ENCODE data around the gene ATP1A1. TPM values are rescaled to one million over a fixed set of nuclear protein-coding genes. Genes with fewer than 3 reads are reported as not detected.

Gene ATP1A1
- total RNA-seq, 4 donors from 2014 or later: 770 to 1,450 (median 1,316) TPM

DNA sequence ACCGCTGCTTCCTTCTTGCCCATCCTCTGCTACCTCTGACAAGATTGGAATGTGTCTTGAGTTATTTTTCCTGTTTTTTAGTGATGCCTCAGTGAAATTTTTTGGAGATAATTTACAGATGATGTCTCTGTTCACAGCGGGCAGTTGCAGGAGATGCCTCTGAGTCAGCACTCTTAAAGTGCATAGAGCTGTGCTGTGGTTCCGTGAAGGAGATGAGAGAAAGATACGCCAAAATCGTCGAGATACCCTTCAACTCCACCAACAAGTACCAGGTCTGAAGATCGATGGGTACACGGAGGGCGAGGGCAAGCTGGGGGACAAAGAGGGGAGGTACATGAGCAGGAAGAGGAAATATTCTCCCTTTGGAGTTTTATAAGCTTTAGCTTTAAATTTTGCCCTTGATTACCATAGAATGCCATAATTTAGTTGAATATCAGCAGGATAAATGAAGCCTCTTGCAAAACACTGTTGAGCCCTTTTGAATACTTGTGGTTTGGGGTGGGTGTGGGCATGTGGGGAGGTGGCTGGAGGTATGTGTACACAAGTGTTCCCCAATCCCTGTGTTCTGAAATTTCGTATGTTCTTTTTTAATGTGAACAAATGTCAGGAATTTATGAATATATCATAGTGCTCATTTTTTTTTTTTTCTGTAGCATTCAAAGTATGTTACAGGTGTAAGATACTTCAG, 19.8 kb downstream of the ATP1A1 start:
- intact Hi-C loops (cut with DNase I): no loop called here
- Histone ChIP-seq H3K27ac (no peak overlapping the region), H3K27me3 (no peaks in the 10 kb centered on the region), H3K36me3 (peaks cover 99% of the 10 kb centered on the region in 2 donors), H3K9me3 (no peaks in the 10 kb centered on the region), H3K4me1 (peaks cover 0 to 6% of the 10 kb centered on the region in 2 donors), H3K4me3 (replicated peaks in 1 of 3) (no peak overlapping the region)
- DNase-seq: no peak
- 92 to 94% methylated on average over 10 of the region's 10 CpGs for WGBS, 2 donors
- TF ChIP-seq, protein P1, sequence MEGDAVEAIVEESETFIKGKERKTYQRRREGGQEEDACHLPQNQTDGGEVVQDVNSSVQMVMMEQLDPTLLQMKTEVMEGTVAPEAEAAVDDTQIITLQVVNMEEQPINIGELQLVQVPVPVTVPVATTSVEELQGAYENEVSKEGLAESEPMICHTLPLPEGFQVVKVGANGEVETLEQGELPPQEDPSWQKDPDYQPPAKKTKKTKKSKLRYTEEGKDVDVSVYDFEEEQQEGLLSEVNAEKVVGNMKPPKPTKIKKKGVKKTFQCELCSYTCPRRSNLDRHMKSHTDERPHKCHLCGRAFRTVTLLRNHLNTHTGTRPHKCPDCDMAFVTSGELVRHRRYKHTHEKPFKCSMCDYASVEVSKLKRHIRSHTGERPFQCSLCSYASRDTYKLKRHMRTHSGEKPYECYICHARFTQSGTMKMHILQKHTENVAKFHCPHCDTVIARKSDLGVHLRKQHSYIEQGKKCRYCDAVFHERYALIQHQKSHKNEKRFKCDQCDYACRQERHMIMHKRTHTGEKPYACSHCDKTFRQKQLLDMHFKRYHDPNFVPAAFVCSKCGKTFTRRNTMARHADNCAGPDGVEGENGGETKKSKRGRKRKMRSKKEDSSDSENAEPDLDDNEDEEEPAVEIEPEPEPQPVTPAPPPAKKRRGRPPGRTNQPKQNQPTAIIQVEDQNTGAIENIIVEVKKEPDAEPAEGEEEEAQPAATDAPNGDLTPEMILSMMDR (IDR thresholded peaks at IDR 0.05): no peak
- no peak for TF ChIP-seq POLR2A (IDR thresholded peaks at IDR 0.05)

DNA sequence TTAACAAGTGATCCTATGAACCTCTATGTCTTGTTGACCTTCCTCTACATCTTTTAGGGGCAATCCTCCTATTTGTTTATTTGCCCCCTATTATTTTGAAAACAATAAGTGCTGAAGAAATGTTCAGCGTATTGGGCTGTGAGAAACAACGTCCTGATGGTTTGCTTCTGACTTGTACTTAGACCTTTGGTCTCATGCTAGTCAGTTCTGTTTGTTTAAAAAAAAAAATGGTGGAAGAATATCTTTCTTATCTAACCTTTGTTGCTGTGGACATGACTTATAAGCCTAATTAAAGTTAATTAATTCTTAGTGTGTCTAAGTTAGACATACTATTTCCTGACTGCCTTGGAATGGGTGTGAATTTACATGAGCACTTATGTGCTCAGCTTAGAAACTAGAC, 20.7 kb downstream of the ATP1A1 start:
- 86 to 93% methylated on average over 2 of the region's 2 CpGs for WGBS, 2 donors
- peaks cover 99 to 100% of the 10 kb centered on the region in 2 donors for H3K36me3 ChIP-seq
- no peak for DNase-seq
- intact Hi-C loops (cut with DNase I): no loop called here
- H3K9me3 ChIP-seq: no peaks in the 10 kb centered on the region
- H3K27ac ChIP-seq: no peak overlapping the region
- no peak for TF ChIP-seq POLR2A (IDR thresholded peaks at IDR 0.05)
- TF ChIP-seq, protein P1 (IDR thresholded peaks at IDR 0.05): no peak
- H3K4me3 ChIP-seq (replicated peaks in 1 of 3): no peak overlapping the region
- no peaks in the 10 kb centered on the region for H3K27me3 ChIP-seq
- peaks cover 0 to under 1% of the 10 kb centered on the region in 2 donors for H3K4me1 ChIP-seq

DNA sequence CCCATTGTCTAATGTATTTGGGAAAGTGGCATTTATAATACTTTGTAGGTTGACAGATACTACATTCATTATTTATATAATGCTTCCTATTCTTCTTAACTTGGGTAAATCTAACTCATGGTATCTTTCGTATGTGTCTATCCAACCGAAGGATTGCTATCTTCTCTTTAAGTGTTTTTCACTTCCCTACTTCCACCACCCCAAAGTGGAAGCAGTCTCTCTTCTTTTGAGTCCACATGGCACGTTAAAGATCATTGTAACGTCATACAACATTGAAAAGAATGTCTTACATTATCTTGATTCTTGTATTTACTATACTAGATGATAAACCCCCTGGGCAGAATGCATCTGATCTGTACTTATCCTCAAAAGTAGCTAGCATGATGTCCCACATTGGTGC, 21.2 kb downstream of the ATP1A1 start:
- no peak for DNase-seq
- 90 to 94% methylated on average over 4 of the region's 4 CpGs for WGBS, 2 donors
- no peaks in the 10 kb centered on the region for H3K27me3 ChIP-seq
- no peak overlapping the region for H3K4me3 ChIP-seq (replicated peaks in 1 of 3)
- no peak overlapping the region for H3K27ac ChIP-seq
- no peaks in the 10 kb centered on the region for H3K9me3 ChIP-seq
- TF ChIP-seq, protein P1 (IDR thresholded peaks at IDR 0.05): no peak
- no peak for TF ChIP-seq POLR2A (IDR thresholded peaks at IDR 0.05)
- H3K36me3 ChIP-seq: peaks cover 99 to 100% of the 10 kb centered on the region in 2 donors
- intact Hi-C loops (cut with DNase I): no loop called here
- H3K4me1 ChIP-seq: no peaks in the 10 kb centered on the region

DNA sequence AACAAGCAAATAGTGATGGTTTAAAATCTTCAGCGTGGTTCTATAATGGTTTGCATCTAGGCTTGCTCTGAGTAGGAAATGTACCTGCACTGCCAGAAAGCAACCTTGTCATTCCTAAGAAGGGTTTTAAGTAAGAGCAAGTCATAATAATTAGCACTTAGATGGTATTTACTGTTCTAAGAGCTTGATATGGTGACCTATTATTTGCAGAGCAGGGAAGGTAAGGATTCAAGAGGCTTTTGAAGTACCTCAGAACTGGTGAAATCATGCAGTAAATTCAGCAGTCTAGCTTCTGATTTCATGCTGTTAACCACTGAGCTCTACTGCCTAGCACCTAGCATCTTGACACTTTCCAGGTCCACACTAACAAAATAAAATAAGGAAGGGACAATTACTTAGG, 23.7 kb downstream of the ATP1A1 start:
- Histone ChIP-seq H3K27ac (peak overlapping the region in 1 of 3 donors; percentile 30), H3K27me3 (no peaks in the 10 kb centered on the region), H3K9me3 (no peaks in the 10 kb centered on the region), H3K4me3 (replicated peaks in 1 of 3) (no peak overlapping the region), H3K4me1 (no peaks in the 10 kb centered on the region), H3K36me3 (peaks cover 99 to 100% of the 10 kb centered on the region in 2 donors)
- 69 to 91% methylated on average over 1 of the region's 1 CpG for WGBS, 2 donors
- TF ChIP-seq, protein P1 (IDR thresholded peaks at IDR 0.05): no peak
- no peak for TF ChIP-seq POLR2A (IDR thresholded peaks at IDR 0.05)
- intact Hi-C loops (cut with DNase I): no loop called here
- no peak for DNase-seq

DNA sequence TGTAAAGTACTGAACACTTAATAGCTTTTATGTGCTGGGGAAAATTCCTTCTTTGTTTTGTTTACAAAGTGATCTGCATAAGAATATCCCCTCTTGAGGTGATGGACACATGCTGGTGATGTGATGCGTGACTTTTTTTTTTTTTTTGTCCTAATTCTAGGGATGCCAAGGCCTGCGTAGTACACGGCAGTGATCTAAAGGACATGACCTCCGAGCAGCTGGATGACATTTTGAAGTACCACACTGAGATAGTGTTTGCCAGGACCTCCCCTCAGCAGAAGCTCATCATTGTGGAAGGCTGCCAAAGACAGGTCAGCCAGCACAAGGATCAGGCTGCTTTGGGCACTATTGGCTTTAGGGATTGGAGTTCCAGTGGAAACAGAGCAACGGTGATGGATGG, 24.7 kb downstream of the ATP1A1 start:
- H3K36me3 ChIP-seq: peaks cover 99 to 100% of the 10 kb centered on the region in 2 donors
- H3K27me3 ChIP-seq: no peaks in the 10 kb centered on the region
- TF ChIP-seq, protein P1 (IDR thresholded peaks at IDR 0.05): no peak
- TF ChIP-seq POLR2A (IDR thresholded peaks at IDR 0.05): no peak
- DNase-seq: no peak
- intact Hi-C loops (cut with DNase I): no loop called here
- 91% methylated on average over 5 of the region's 5 CpGs for WGBS, 2 donors
- no peaks in the 10 kb centered on the region for H3K4me1 ChIP-seq
- no peak overlapping the region for H3K4me3 ChIP-seq (replicated peaks in 1 of 3)
- H3K27ac ChIP-seq: no peak overlapping the region
- no peaks in the 10 kb centered on the region for H3K9me3 ChIP-seq
